NCI-H2029 (cell line): ENCODE results near the gene RAPGEF5.

ENCODE experiments used
- DNase-seq: peaks from one replicate; lab custom pipeline; 2025; lab: John Stamatoyannopoulos, UW

The RAPGEF5 gene

GRCh38 chr7:22346383-22347107 is 10.4 kb downstream of the RAPGEF5 start:
- DNase-seq, result peak; percentile 91

GRCh38 chr7:22344655-22345054 is 12.3 kb downstream of the RAPGEF5 start:
- DNase-seq, result no peak

DNA sequence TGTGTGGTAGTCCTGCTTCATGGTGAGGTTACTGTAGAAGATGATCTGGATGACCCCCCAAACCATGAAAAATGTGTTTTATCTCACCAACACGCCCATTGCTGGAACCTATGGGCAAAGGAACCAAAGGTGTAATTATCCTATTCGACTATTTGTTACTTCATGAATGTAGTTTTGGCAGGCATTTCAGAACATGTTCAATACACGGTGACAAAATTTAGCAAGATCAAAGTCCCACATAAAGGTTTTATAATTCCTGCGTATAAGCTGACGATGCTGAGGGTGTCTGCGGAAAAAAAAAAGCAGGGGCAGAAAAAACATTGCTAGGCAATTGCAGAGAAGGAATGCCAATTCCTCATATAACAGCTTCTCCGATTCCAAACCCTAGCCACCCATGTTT is 13.3 kb downstream of the RAPGEF5 start:
- DNase-seq, result no peak

GRCh38 chr7:22343071-22343470 is 13.9 kb downstream of the RAPGEF5 start:
- DNase-seq, result no peak

- no peak for DNase-seq
These were observed 17.1 kb downstream of the RAPGEF5 start for GRCh38 chr7:22339725-22340390.

DNA sequence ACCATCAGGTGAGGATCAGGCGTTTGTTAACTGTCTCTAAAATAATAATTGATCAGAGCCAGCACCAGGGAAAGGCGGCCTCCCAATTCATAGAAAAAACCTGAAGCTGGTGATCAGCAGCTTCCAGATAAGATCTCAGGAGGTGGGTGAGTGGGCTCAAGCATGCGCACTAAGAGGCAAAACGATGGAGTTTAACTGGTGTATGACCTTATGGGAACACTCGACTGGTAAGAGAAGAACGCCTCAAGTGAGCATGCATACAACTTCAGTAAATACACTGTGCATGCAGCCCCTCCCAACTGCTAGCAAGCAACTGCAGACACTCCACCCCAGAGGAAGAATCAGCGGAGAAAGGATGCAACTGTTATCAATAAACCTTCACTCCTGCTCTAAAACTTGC is 18.1 kb downstream of the RAPGEF5 start:
- DNase-seq, result no peak

GRCh38 chr7:22338411-22338810 is 18.5 kb downstream of the RAPGEF5 start:
- DNase-seq, result no peak

DNA sequence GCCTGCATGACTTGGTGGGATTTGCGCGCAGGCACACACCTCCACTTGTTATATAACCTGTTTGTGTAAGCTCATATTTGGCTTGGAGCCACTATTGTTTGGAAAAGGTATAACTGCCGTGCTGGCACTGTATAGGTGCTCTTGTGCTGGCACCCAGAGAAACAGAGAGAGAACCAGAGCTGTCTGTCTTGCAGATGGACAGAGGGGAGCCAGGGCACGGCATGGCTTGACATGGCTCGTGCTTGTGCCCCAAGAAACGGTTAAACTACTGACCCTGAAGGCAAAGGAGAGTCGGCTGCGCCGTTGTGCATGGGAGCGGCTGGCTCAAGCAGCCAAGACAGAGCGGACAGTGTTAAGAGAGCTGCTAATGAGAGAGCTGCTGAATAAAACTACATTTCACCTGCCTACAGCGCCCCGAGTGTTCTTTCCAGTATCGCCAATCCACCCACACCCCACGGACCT is 23.2 kb downstream of the RAPGEF5 start:
- DNase-seq, result peak; percentile 72

GRCh38 chr7:22332461-22332870 is 24.5 kb downstream of the RAPGEF5 start:
- DNase-seq, result no peak

DNA sequence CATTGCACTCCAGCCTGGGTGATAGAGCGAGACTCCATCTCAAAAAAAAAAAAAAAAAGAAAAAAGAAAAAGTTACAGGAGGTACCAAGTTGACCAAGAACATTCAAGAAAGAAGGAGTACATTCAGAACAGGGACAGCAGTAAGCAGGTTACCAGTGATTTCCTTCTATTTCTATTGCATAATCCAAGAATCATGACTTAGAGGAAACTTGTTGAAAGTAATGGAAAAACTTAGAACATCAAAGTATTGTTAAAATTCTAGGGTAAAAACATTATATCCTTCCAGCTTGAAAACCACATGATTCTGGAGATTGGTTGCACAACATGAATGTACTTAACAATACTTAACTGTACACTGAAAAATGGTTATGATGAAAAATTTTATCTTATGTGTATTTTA is 25.2 kb downstream of the RAPGEF5 start:
- DNase-seq, result no peak

DNA sequence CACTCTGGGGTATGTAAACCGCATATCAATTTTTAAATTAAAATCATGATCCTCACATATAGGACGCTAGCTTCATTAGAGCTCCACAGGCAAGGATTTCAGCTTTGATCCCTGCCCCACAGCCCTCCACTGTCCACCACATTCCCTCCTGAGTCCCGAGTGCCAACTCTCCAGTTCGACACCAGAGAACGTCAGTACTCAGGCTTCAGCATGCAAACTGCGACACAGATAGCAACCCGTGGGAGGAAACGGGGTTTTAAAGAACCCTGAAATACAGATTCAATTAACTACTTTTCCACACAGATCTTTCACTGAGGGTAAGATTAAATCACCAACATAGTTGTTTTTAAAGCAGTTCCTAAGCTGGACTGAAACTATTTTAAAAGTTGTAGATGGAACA is 26.1 kb downstream of the RAPGEF5 start:
- DNase-seq, result no peak

GRCh38 chr7:22329816-22330524 is 27.0 kb downstream of the RAPGEF5 start:
- peak; percentile 32 for DNase-seq

GRCh38 chr7:22326181-22326580 is 30.8 kb downstream of the RAPGEF5 start:
- DNase-seq, result no peak

GRCh38 chr7:22325671-22326070 is 31.3 kb downstream of the RAPGEF5 start:
- no peak for DNase-seq

GRCh38 chr7:22323714-22324113 is 33.2 kb downstream of the RAPGEF5 start:
- no peak for DNase-seq

DNA sequence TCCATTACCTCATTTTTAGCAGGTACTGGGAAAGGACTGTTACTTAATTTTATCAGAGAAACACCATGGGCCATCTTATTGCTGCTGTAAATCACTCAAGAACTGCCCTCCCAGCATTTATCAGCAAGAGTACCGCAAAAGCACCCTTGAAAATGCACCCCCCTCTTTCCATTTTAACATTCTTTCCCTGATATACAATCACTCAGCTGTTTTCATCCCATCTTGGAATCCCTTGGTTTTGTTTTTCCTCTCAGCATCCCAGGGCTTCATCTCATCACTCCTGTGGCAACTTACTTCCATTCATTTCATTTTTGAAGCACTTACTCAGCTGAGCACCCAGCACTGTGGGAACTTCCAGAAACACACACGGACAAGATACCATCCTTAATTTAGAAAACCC is 36.5 kb downstream of the RAPGEF5 start:
- DNase-seq, result no peak

DNA sequence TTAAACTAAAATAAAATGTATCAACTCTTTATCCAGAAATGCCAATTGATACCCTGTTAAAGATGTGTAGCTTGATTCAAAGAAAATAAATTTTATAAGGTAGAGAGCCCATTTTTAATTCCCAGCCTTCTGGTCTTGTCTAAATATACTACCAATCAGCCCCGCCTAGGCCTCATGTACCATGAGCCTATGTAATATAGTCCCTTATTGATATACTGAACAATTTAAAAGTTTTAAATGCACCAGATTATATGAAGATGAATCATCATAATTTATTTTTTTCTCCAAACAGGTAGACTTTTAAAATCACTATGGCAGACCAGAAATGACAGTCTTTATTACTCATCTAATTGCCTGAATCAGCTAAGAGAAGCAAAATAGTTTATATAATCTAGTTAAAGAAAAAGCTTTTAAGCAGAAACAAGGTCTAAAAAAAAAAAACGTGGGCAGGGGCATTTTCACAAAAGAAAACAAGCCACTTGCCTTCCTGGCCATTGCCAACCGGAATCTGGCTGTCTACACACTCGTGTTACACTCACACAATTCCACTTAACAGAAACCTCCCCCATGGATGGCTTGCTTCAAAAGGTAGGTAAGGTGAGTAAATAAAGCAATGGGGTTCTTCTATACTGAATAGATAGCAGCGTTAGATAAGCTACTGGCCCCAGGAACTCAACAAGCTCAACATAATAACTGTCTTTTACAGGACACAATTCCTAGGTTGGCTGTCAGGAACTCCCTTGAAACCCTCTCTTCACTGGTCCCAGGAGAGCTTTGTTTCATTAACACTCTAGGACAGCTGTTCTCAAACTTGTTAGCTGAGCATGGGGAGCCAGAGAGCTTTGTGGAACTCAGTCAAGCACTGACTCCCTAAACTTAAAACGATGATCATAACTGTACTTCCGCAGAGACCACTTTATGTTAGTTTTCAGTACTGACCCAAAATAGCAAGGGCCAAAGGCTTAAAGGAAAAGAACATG is 37.2 kb downstream of the RAPGEF5 start:
- DNase-seq, result peak; percentile 76

DNA sequence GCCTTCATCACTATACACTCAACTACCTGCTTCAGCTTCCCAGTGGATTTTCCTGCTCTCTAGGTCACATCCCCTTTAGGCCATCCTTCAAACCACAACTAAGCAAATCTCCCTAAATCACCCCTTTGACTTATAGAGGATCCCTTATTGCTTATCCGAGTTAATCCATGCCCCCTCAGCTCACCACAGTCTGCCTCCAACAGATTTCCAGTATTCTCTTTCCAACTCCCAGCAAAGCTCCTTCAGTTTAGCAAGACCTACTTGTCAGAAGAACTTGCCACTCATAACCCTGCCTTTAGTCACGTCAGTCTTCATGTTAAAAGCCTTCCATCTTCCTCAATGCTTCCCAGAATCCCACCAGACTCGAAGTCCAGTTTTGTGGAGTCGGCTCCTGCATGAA is 38.6 kb downstream of the RAPGEF5 start:
- DNase-seq, result no peak

DNA sequence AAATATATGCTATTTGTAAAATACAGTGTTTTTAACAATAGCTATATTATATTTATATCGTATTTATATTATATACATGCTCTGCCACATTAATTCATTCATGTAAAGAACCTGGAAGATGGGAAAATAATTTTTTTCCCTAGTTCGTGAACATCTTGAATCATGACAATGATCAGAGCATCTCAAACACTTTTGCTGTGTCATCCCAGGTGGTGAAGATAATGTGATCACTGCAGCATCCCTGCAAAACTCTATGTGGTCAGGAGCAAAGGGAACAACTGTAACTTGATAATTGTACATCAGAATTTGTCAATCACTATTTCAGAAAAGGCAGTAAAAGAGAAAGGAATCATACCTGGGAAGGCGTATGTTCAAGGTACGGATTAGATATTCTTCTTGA is 39.3 kb downstream of the RAPGEF5 start:
- DNase-seq, result no peak

DNA sequence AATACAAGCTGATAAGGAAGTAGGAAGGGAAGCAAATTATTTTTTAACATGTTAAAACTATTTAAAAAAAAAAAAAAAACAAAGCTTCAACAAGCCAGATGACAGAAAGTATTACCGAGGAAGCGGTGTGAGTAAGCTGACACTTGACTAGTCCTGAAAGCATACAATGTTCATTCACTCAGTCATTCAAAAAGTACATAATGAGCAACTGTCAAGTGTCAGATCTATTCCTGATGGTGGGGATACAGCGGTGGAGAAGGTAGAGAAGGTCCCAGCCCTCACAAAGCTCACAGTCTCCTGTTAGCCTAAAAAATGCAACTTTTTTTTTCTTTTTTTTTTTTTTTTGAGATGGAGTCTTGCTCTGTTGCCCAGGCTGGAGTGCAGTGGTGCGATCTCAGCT is 40.0 kb downstream of the RAPGEF5 start:
- no peak for DNase-seq

DNA sequence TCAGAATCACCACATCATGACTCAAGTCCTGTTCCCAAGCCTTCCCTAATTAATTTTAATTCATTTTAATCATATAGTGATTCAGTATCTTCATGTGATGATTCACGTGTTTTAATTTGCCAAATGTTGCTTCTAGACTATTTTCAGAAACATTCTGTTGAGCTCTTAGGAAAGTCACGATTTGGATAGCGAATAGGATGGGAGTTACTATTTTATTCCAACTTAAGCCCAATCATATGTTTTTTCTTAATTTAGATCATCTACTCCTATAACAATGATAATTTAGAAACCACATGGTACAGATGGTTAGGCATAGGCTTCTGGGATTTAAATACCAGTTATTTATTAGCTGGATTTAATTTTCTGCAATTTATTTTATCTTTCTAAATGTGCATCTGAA is 49.1 kb downstream of the RAPGEF5 start:
- no peak for DNase-seq

DNA sequence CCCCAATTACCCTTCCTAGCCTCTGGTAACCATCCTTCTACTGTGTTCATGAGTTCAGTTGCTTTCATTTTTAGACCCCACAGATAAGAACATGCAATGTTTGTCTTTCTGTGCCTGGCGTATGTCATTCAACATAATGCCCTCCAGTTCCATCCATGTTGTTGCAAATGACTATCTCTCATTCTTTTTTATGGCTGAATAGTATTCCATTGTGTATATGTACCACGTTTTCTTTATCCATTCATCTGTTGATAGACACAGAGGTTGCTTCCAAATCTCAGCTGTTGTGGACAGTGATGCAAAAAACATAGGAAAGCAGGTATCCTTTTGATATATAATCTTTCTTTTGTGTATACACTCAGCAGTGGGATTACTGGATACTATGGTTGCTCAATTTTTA is 51.2 kb downstream of the RAPGEF5 start:
- DNase-seq, result no peak
